ENCODE data around the gene PSAPL1.

Gene PSAPL1, protein sequence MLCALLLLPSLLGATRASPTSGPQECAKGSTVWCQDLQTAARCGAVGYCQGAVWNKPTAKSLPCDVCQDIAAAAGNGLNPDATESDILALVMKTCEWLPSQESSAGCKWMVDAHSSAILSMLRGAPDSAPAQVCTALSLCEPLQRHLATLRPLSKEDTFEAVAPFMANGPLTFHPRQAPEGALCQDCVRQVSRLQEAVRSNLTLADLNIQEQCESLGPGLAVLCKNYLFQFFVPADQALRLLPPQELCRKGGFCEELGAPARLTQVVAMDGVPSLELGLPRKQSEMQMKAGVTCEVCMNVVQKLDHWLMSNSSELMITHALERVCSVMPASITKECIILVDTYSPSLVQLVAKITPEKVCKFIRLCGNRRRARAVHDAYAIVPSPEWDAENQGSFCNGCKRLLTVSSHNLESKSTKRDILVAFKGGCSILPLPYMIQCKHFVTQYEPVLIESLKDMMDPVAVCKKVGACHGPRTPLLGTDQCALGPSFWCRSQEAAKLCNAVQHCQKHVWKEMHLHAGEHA

DNA sequence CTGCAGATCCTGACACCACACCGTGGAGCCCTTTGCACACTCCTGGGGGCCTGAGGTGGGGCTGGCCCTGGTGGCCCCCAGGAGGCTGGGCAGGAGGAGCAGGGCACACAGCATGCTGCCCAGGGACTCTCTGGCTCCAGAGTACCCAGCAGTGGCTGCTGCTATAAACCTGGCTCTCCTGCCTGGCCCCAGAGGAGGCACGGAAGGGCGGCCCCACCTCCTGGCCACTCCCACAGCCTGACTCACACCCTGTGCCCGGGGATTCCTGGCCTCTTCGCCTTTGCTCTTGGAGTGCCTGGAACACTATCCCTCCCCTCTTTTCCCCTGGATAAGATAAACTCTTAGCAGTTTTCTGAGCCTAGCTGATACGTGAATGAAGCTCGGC, at the start of gene PSAPL1:
PSAPL1 (minus strand) TSS at position 165 of the 385 bp plus-strand sequence; CDS start at position 114, 51 bp downstream.
- DNase-seq (ENCODE audit: low spot score) = peak; percentile 74

DNA sequence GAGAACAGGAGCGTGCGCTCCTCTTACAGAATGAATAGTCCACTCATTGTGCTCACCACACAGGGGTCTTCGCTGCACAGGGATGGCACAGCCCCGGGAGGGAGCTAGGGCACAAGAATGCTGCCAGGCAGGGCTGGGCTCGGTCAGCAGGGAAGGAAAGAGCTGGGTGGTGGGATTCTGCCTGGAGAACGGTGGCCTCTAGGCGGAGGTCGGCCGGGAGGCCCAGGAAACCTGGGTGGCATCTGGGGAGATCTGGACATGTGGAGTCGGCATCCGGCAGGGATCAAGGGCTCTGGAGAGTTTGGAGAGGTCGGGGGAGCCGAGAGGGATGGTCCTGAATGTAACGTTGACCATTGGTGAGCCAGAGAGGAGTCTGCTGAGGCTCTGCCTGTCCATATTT, 46.5 kb upstream of the PSAPL1 start:
- DNase-seq (ENCODE audit: low spot score) = no peak

DNA sequence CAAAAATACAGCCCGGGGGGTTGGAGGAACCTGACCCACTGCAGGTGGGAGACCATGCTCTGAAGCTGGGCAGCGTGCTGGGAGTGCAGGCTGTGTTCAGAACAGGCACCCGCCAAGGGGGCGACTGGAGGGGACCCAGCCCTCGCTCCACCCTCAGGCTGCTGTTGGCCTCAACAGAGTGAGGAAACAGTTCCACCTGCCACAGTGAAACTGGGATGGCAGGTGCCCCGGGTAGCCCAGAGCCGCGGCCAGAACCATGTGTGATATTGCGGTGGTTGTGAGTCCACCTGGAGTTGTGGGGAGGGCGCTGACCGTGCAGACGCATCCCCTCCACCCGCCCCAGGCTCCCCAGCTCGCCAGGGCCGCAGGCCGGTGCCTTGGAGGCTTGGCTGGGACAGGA, 45.7 kb upstream of the PSAPL1 start:
- DNase-seq (ENCODE audit: low spot score) = no peak

DNA sequence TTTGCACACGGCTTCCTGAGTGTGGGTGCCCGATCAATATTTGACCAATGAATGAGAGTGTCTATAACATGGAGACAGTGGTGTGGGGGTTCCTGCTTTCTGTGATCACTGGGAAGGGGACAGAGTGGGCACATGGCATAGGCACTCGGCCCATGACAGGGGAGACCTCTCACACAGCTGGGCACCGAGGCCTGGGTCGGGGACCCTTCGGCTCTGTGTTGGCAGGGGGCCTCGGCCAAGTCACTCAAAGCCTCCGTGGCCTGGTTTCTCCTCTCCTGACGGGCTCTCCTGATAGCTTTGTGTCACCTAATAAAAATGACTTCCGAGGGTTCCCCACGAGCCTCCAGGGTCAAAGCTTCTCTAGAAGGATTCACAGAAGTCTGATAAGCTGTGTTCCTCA, 43.9 kb upstream of the PSAPL1 start:
- no peak for DNase-seq (ENCODE audit: low spot score)

DNA sequence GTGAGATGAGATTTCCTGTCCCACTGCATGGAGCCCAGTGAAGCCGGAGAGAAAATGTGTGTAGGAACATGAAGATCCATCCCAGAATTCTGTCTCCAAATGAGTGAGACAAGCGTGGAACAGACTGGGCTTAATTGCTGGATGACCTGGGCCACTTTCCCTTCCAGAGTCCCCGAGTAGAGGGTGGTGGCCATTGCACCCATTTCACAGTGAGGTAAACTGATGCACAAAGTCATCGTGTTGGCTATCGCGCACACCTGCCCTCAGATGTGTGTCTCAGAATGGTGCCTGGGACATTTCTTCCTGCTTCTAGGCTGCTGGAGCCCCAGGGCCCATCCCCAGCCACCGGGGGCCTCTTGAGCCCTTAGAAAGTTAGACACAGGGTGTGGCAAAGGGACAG, 43.0 kb upstream of the PSAPL1 start:
- no peak for DNase-seq (ENCODE audit: low spot score)

DNA sequence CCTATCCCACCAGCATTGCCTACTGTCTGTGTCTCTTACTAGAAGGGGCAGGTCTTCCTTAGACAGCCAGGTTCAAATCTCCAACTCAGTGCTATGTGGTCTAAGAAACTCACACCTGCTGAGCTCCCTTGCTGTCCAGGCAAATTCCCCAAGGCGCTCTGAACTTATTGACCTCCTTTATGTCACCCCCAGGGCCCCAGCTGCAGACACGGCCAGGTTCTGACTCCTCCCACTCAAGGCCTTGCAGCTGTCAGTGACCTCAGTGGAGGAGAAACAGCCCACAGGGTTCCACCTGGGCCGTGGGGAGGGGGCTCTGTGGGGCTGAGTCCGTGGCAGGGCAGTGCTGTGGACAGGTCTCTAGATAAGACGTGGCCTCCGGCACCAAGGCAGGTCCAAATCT, 42.1 kb upstream of the PSAPL1 start:
- DNase-seq (ENCODE audit: low spot score) = no peak

DNA sequence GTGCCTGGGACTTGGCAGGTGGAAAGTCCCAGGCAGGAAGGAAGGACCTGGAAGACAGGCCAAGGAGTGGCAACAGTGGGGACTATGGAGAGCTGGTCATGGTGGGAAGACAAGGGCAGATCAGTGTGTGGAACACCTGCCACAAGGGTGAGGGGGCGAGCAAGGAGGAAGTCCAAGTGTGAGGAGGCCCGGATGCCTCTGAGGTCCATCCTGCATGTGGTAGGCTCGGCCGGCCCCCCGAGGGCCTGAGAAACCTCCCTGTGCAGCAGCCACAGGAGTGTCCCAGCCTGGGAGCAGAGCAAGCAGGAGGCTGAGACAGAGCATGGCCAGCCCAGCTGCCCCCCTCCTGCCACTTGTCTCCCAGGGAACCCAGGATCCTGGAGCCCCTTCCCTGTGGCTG, 40.5 kb upstream of the PSAPL1 start:
- DNase-seq (ENCODE audit: low spot score) = no peak

DNA sequence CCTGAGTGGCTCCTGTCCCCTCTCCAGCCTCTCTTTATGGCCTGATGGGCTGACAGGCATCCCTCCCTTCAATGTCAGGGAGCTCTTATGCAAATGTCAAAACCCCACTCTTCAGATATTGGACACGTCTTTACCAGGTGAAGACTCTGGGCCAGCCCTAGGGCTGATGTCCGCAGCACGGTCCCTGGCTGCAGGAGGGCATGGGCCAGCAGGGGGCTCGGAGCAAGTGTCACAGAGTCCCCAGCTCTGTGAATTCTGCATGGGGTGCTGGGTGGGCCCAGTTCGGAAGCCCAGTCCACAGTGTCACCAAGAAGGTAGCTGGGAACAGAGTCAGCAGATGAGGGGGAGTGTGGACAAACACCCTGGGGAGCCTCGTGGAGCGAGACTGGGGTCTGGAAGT, 39.6 kb upstream of the PSAPL1 start:
- DNase-seq (ENCODE audit: low spot score) = no peak

DNA sequence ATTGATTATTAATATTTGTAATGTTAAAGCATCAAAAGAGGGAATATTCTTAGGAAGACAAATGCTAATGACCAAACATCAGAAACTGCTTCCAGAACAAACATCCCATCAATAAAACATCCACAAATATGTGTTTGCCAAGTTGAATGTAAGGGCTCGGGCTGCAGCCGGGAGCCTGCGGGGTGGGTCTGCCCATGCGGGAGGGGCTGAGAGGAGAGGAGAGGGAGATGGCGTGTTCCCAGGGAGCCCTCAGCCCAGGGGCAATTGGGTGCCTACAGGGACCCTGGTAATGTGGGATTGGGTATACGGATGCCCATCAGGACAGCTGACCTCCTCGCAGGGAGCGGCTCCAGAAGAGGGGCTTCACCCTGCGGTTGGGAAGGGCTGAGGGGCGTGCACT, 38.4 kb upstream of the PSAPL1 start:
- DNase-seq (ENCODE audit: low spot score) = no peak

DNA sequence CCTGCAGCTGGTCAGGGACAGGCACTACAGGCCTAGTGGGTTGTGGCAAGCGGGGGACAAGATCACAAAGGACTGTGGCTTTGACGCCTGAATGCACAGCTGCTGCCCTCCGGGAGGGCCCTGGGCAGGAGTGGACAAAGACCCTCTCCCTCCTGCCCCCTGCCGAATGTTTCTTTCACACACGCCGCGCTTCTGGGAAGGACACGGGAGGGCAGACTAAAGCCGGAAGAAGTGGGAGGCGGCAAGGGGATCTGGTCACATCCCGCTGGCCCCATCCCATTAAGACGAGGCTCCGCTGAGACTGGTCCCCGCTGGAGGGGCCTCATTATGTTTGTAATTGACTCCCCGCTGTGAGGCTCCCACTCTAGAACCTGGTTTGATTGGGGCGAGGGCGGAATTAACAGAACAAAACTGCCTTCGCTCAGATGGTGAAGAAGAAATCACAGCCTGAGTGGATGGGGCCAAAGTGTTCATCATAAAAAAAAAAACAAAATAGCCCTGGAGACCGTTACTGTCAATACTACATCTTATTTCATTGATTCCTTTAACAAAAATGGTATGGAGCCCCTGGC, 37.8 kb upstream of the PSAPL1 start:
- DNase-seq (ENCODE audit: low spot score) = no peak

DNA sequence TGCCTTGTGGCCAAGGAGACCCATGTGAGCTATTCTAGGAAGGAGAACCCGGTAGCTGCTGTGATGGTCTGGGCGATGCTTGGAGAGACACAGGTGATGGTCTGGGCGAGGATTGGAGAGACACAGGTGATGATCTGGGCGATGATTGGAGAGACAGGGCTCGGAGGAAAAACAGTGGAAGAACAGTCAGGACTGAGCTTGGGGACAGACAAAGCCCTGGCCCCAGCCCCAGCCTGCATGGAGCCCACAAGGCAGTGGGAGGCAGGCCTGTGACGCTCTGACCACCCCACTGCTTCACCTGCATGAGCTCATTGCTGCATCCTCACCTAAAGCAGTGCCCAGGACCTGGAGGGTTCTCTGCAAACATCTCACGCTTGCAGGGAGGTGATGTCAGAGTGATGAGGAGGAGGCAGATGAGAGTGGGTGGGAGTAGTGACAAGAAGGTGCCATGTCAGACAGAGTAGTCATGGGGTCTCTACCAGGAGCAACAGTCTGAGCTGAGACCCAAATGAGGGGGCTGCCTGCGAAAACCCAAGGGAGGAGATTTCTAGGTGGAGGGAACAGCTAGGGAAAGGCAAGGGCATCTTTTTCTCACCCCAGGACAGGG, 35.9 kb upstream of the PSAPL1 start:
- DNase-seq (ENCODE audit: low spot score) = no peak

DNA sequence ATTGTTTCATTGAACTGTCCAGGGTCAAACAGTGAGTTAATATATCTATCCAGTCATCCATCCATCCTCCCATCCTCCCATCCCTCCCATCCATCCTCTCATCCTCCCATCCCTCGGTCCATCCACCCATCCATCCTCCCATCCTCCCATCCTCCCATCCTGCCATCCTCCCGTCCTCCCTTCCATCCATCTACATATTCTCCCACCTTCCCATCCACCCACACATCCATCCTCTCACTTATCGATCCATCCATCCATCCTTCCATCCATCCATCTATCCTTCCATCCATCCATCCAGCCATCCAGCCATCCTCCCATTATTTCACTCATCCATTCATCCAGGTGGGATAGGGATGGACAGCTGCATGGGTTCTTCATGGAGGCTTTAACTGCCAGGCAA, 35.4 kb upstream of the PSAPL1 start:
- DNase-seq (ENCODE audit: low spot score) = no peak

DNA sequence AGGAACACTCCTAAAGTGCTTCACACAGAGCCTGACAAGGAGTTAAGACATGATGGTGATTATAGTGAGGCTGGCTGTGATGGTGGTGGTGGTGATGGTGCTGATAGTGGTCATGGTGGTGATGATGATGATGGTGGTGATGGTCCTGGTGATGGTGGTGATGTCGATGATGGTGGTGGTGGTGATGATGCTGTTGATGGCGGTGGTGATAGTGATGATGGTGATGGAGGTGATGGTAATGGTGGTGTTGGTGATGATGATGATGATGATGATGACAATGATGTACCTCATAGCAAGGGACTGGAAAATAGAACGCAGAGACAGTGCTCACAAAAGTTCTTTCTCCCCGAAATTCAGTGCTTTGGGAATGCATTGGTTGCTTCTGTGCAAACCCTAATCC, 34.3 kb upstream of the PSAPL1 start:
- DNase-seq (ENCODE audit: low spot score) = no peak

DNA sequence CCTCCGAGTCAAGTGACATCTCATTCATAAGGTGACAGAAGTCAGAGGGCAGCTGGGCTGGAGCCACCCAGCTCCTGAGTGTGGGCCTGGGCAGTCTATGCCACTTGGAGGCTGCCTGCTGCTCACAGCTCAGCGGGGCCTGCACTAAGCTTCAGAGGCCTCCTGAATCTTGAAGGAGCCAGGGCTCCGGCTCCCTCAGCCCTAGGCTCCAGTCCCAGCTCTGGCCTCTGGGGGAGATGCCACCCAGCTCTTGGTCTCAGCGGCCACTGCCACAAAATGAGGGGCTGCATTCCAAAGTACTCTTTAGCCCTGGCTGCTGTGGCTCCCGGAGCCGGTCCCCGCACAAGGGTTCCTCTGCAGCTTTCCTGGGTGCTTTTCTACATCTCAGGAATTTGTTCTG, 32.7 kb upstream of the PSAPL1 start:
- no peak for DNase-seq (ENCODE audit: low spot score)

DNA sequence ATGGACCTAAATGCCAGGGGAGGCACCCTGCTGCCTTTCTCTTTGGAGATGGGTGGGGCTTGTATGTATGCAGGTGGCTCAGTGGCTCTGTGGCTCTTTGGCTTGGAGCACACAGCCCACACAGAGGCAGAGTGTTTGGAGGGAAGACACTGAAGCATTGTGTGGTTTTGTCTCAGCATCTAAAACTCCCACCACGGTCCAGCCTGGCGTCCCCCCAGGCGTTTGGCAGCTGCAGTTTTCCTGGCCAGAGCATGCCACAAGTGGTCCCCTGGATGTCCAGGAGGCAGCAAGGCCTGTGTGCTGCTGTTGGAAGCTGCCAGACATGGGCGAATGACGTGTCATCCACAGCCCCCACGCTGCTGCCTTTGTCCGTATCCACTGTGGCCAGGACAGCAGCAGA, 32.2 kb upstream of the PSAPL1 start:
- DNase-seq (ENCODE audit: low spot score) = no peak

DNA sequence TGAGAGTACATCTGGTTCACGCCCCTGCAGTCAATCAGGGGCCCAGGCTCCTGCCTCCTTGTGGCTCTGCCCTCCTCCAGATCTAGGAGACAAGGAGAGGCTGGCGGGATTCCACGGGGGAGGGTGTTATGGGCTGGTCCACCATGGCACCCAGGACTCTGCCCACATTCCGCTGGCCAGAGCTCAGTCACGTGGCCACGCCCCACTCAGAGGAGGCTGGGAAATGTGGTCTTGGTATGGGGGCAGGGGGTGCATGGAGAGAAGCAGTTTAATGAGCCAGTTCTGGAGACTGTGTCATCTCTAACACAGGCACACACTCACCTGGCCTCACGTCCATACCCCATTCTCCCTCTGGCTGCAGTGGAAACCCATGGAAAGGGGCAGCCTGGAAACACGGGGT, 31.5 kb upstream of the PSAPL1 start:
- no peak for DNase-seq (ENCODE audit: low spot score)

DNA sequence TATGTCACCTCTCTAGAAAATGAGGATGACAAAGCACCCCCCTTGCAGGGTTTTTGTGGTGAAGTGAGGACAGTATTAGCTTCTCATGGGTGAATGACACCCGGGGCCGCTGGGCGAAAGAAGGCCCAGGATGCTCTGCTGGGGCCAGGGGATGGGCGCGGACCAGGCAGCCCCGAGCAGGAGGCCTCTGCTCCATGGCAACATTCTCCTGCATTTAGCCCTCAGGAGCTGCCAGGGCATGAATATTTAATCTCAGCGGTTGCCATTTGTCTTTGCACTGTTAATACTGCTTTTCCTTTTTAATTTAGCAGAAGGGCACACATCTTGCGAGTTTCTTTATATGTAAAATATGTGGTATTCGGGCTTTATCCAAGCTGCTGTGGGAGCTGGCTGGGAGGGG, 30.3 kb upstream of the PSAPL1 start:
- DNase-seq (ENCODE audit: low spot score) = no peak

DNA sequence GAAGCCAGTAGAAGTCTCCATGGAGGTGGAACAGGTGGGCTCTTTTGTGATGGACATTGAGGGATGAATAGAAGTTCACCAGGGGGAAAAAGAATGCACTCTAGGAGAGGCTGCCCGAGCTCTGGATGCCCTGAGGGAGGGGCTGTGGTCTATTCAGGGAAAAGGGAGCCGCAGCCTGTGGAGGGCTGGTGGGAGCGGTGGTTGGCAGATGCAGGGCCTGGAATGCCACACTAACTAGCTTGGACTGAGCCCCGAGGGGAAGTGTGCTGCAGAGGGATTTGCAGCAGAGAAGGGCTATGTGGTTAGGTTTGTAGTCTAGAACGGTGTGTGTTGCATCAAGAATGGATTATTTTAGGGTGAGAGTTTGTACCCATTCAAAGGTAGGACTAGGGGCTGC, 29.5 kb upstream of the PSAPL1 start:
- no peak for DNase-seq (ENCODE audit: low spot score)

DNA sequence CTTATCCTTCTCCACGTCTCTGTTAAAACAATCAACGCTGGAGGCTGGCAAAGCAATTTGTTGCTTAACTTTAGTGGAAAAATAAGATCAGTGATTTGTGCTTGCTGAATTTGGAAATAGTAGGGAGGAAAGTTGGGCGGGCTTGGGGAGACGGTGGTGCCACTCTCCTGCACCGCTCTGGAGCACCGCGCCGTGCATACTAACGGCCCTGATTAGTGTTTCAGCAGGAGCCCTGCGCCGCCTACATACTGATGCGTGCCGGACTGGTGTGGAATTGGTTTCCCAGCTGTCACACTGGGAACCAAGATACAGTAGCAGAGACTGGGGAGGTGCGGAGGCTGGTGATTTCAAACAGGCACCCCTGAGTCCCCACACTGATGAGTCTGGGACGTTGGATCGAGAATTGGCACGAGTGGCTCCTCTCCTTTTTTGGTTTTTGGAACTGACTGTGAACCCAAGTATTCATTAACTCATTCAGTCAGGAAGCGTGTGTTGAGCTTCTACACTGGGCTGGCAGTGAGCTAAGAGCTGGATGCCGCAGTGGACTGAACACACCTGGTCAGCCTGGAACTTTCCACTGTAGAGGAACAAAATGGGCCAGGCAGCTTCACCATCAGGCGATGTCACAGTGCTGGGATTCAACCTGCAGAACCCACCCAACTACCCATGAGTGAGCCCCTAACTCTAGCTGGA, 29.0 kb upstream of the PSAPL1 start:
- no peak for DNase-seq (ENCODE audit: low spot score)

DNA sequence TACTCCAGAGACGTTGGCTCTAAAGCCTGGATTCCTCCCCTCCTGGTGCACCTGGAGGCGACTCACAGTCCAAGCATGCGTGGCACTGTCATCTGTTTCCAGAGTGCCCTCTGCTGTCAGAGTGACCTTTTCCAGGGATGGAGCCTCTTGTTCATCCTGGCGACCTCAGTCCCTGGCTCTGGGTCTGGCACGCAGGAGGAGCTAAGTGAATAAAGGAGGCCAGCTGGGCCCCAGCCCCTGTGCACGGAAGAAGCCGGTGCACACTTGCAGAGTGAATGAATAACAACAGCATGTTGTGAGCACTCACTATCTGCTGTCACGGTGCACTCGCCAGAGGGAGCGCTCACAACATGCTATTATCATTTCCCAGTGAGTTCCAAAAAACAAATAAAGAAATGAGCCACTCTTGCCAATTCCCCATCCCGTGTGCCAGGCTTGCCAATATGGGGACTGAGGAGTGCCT, 27.8 kb upstream of the PSAPL1 start:
- peak; percentile 76 for DNase-seq (ENCODE audit: low spot score)

DNA sequence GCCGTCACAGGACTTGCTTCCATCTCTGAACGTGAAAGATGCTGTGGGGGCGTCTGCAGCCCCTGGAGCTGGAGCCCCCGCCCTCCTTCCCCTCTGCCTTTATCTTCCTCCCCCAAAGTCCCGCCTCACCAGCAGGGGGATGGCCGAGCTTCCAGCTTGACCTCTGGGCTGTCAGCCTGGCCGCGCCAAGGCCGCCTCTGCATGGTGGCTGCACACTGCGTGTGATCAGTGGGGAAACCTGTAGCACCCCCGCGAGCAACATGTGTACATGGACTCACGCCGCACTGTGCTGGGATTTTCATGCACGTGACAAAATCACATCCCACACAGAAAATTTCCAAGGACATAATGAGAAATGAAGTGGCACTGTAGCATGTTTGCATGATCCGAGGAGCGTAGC, 26.5 kb upstream of the PSAPL1 start:
- no peak for DNase-seq (ENCODE audit: low spot score)

DNA sequence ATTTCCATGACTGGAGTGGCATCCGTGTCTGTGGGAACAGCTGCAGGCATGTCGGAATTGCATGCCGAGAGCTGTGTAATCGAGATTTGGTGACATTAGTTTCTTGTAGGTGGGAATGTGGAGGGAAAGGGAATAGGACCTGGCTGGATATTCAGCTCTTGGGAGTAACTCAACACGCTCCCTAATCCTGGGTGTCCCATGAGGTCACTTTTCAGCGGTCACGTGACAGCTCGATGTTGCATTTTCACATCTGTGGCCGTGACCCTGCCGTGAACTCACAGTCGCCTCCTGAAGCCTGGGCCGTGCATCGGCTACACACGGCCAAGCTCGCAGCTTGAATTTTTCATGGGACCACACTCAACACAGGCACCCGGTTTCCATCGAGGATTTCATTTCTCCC, 25.8 kb upstream of the PSAPL1 start:
- no peak for DNase-seq (ENCODE audit: low spot score)

DNA sequence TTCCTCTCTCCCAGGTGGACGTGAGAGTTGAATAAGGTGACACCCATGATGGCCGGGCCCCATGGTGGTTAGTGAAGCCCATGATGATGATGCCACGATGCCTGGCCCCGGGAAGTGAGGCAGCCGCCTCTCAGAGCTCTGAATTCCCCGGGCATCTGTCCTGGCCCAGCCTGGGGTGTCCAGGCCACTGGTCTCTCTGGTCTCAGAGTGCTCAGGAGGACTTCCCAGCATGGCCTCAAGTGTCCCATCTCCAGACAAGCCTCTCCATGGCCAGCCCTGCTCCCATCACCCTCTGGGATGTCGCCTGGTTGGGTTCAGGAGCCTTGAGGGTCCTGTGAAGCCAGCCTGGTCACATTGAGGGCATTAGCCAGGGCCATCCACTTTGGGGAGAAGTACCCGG, 24.7 kb upstream of the PSAPL1 start:
- DNase-seq (ENCODE audit: low spot score) = no peak

Measured in SW480 (cell line).